Activated B cell treated with CpG ODN at 0.5 μM for 24 hours (primary cell): ENCODE measurements around the gene ANKRD22. TPM values are rescaled to one million over a fixed set of nuclear protein-coding genes. Genes with fewer than 3 reads are reported as not detected.

Experiments
- ATAC-seq: fragments of 200-7000 bp; cut with Tn5 transposase; one replicate; pipeline ENCODE4 v1.10.0; 2021; ENCODE audit warnings: low read depth, mild to moderate bottlenecking, moderate library complexity
- CTCF ChIA-PET: fragments of 350-600 bp; sonication (Branson Sonifier 250); formaldehyde crosslinking; loops from one replicate; lab custom pipeline; 2021; ENCODE audit warnings: antibody characterized with exemption; lab: Charles Lee
- POLR2A ChIA-PET: fragments of 350-600 bp; sonication (Branson Sonifier 250); formaldehyde crosslinking; loops from one replicate; lab custom pipeline; 2021; ENCODE audit warnings: antibody characterized with exemption; lab: Charles Lee
- DNase-seq: peaks from one replicate; pipeline ENCODE4 v3.0.0; 2022
- H3K27ac Mint-ChIP-seq: one replicate; pipeline ENCODE4 v1.8.0; 2020; ENCODE audit warnings: mixed read lengths
- H3K27me3 Mint-ChIP-seq: one replicate; pipeline ENCODE4 v1.8.0; 2021; ENCODE audit warnings: mixed read lengths
- H3K36me3 Mint-ChIP-seq: one replicate; pipeline ENCODE4 v1.8.0; 2021; ENCODE audit warnings: low read depth, mixed read lengths
- H3K4me1 Mint-ChIP-seq: one replicate; pipeline ENCODE4 v1.8.0; 2021; ENCODE audit warnings: mixed read lengths
- H3K4me3 Mint-ChIP-seq: one replicate; pipeline ENCODE4 v1.8.0; 2020; ENCODE audit warnings: mild to moderate bottlenecking, mixed read lengths
- H3K9me3 Mint-ChIP-seq: one replicate; pipeline ENCODE4 v1.8.0; 2020; ENCODE audit warnings: mixed read lengths
- intact Hi-C: fragments of 100-400 bp; cut with micrococcal nuclease; formaldehyde crosslinking; loops from one replicate; pipeline ENCODE4 v1.15.1; 2024
- total RNA-seq: library from RNA; stranded (reverse); gene quantifications from 2 replicates; pipeline ENCODE4 v1.2.3, GENCODE V29; 2022
- TF ChIP-seq, protein P1 (sequence below): fragments of 200-600 bp; IDR thresholded peaks from one replicate; pipeline ENCODE4 v1.8.0; 2022; ENCODE audit warnings: antibody characterized with exemption, mild to moderate bottlenecking

Gene ANKRD22
- total RNA-seq, 1 donor from 2014 or later = not detected

DNA sequence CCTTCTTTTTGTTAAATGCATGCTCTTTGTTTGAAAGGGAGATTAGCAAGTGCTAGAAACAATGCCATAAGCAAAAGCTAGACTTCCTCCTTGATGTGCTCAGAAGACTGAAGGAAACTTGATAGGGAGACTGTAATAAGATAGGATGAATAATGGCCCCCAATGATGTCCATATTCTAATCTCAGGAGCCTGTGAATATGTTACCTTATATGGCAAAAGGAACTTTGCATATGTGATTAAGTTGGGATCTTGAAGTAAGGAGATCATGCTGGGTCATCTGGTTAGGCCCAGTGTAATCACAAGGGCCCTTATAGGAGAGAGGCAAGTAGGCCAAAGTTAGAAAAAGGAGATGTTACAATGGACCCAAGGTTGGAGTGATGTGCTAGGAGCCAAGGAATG lies 62.7 kb downstream of the ANKRD22 start:
- POLR2A ChIA-PET = no interaction called here
- ATAC-seq (no peak), DNase-seq (no peak)
- CTCF ChIA-PET = no interaction called here
- TF ChIP-seq, protein P1, sequence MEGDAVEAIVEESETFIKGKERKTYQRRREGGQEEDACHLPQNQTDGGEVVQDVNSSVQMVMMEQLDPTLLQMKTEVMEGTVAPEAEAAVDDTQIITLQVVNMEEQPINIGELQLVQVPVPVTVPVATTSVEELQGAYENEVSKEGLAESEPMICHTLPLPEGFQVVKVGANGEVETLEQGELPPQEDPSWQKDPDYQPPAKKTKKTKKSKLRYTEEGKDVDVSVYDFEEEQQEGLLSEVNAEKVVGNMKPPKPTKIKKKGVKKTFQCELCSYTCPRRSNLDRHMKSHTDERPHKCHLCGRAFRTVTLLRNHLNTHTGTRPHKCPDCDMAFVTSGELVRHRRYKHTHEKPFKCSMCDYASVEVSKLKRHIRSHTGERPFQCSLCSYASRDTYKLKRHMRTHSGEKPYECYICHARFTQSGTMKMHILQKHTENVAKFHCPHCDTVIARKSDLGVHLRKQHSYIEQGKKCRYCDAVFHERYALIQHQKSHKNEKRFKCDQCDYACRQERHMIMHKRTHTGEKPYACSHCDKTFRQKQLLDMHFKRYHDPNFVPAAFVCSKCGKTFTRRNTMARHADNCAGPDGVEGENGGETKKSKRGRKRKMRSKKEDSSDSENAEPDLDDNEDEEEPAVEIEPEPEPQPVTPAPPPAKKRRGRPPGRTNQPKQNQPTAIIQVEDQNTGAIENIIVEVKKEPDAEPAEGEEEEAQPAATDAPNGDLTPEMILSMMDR = no peak
- no peaks in the 10 kb centered on the region for H3K36me3 Mint-ChIP-seq
- no peaks in the 10 kb centered on the region for H3K9me3 Mint-ChIP-seq
- no peaks in the 10 kb centered on the region for H3K27me3 Mint-ChIP-seq
- H3K27ac Mint-ChIP-seq = no peak overlapping the region
- no peaks in the 10 kb centered on the region for H3K4me1 Mint-ChIP-seq
- intact Hi-C loops = no loop called here
- H3K4me3 Mint-ChIP-seq = no peak overlapping the region

- Mint-ChIP-seq H3K9me3 (no peaks in the 10 kb centered on the region), H3K4me1 (no peaks in the 10 kb centered on the region), H3K36me3 (no peaks in the 10 kb centered on the region), H3K4me3 (no peak overlapping the region), H3K27ac (no peak overlapping the region), H3K27me3 (no peaks in the 10 kb centered on the region)
- TF ChIP-seq, protein P1 = no peak
- intact Hi-C loops = no loop called here
- DNase-seq (no peak), ATAC-seq (no peak)
- ChIA-PET POLR2A (no interaction called here), CTCF (no interaction called here)
Observed at GRCh38 chr10:88787463-88787862, 64.2 kb downstream of the ANKRD22 start.

- intact Hi-C loops = no loop called here
- TF ChIP-seq, protein P1 = no peak
- Mint-ChIP-seq H3K9me3 (no peaks in the 10 kb centered on the region), H3K27ac (no peak overlapping the region), H3K4me1 (no peaks in the 10 kb centered on the region), H3K36me3 (no peaks in the 10 kb centered on the region), H3K4me3 (no peak overlapping the region), H3K27me3 (no peaks in the 10 kb centered on the region)
- CTCF ChIA-PET = no interaction called here
- POLR2A ChIA-PET = no interaction called here
- DNase-seq (no peak), ATAC-seq (no peak)
Observed at GRCh38 chr10:88786032-88786770, 65.4 kb downstream of the ANKRD22 start.

DNA sequence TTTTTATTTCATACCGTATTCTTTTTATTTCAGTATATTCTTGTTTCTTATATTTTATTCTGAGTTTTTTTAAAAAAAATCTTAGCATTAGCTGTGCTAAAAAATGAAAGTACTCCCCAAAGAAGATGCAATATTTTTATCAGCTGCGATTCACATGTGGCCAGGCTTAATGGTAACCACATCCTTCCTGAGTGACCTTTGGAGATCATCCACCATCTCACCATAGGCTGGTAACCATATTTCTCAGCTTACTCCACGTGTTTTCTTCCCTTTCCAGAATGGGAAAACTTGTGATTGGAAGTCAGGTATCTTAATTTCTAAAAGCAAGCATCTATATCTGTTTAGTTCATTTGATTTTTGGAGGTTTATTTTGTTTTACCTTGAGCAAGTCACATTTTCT lies 67.9 kb downstream of the ANKRD22 start:
- CTCF ChIA-PET = no interaction called here
- H3K4me1 Mint-ChIP-seq = no peaks in the 10 kb centered on the region
- ATAC-seq = no peak

GRCh38 chr10:88782222-88782621 lies 69.4 kb downstream of the ANKRD22 start:
- ChIA-PET CTCF (no interaction called here), POLR2A (no interaction called here)
- Mint-ChIP-seq H3K4me1 (no peaks in the 10 kb centered on the region), H3K36me3 (no peaks in the 10 kb centered on the region), H3K27ac (no peak overlapping the region), H3K4me3 (no peak overlapping the region), H3K9me3 (no peaks in the 10 kb centered on the region), H3K27me3 (no peaks in the 10 kb centered on the region)
- TF ChIP-seq, protein P1 = no peak
- no peak for ATAC-seq
- intact Hi-C loops = no loop called here
- no peak for DNase-seq

More for the DNA sequence above, 67.9 kb downstream of the ANKRD22 start:
- intact Hi-C loops = no loop called here
- TF ChIP-seq, protein P1 = no peak
- Mint-ChIP-seq H3K27me3 (no peaks in the 10 kb centered on the region), H3K36me3 (no peaks in the 10 kb centered on the region), H3K9me3 (no peaks in the 10 kb centered on the region), H3K27ac (no peak overlapping the region), H3K4me3 (no peak overlapping the region)
- DNase-seq = no peak
- POLR2A ChIA-PET = no interaction called here
